ENCODE data around the gene ERF.

DNA sequence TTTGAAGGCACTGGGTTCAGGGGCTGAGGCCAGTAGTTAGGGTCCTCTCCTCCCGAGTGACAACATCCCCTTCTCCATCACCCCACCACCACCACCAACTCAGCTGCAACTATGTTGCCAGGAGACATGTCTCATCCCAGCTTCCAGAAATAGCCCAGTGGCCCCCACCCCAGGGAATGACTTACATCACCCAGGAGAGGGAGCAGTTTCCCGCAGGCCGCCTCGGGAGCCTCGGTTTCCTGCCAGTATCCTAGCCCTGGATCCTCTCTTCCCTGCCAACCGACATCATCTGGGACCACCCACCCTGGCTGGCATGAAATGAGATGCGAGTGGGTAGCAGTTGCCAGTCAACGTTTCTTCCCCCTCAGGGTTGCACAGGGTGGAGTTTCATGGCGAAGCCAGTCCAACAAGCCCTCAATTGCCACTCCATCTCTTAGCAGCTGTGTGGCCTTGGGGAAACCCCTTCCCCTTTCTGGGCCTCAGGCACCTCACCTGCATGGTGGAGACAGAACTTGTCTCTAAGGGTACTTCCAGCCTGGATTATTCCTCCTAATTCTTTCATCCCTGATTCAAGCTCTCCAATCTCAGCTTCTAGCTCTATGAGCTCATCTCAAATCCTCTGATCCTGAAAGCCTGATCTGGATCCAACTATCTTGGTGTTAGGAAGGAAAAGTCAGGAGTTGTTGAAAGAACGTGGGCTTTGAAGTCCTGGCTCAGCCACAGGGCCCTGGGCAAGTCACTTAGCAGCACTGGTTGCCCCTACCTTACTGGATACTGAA, 8.6 kb downstream of the ERF start:
- TF ChIP-seq POLR2A (IDR thresholded peaks at IDR 0.05; ENCODE audit: low read length): no peak
- no peak for TF ChIP-seq GATA1 (IDR thresholded peaks at IDR 0.05; ENCODE audit: low read depth, low read length)

Measured in erythroblast (primary cell).